Neuronal stem cell (in vitro differentiated cells): ENCODE results near the gene PIWIL4.

Experiments used
- DNase-seq: peaks from one replicate; pipeline ENCODE4 v3.0.0-alpha.2; 2013; ENCODE audit warnings: low spot score
- H2AFZ ChIP-seq: one replicate; pipeline ENCODE4 v1.6.1; 2013; ENCODE audit warnings: mild to moderate bottlenecking, low read length, inconsistent platforms
- H2AK5ac ChIP-seq: 2 replicates; pipeline ENCODE4 v1.6.1; 2013; ENCODE audit warnings: low read depth, mild to moderate bottlenecking, inconsistent platforms, low read length, moderate library complexity, mixed read lengths
- H2BK120ac ChIP-seq: 2 replicates; pipeline ENCODE4 v1.6.1; 2013; ENCODE audit warnings: low read depth, mild to moderate bottlenecking, inconsistent platforms, low read length, moderate library complexity, mixed read lengths
- H2BK12ac ChIP-seq: one replicate; pipeline ENCODE4 v1.6.1; 2013; ENCODE audit warnings: low read length, inconsistent platforms
- H2BK15ac ChIP-seq: 2 replicates; pipeline ENCODE4 v1.6.1; 2013; ENCODE audit warnings: mild to moderate bottlenecking, low read length, inconsistent platforms, mixed read lengths
- H2BK5ac ChIP-seq: one replicate; pipeline ENCODE4 v1.6.1; 2013; ENCODE audit warnings: inconsistent platforms, mild to moderate bottlenecking, low read length, moderate library complexity
- H3K14ac ChIP-seq: one replicate; pipeline ENCODE4 v1.6.1; 2013; ENCODE audit warnings: low read length, inconsistent platforms
- H3K18ac ChIP-seq: 2 replicates; pipeline ENCODE4 v1.6.1; 2013; ENCODE audit warnings: low read length, inconsistent platforms
- H3K23ac ChIP-seq: 2 replicates; pipeline ENCODE4 v1.6.1; 2013; ENCODE audit warnings: low read depth, mild to moderate bottlenecking, mixed read lengths, low read length, inconsistent platforms; ENCODE audit not compliant: poor library complexity
- H3K27ac ChIP-seq: replicated peaks from 3 replicates; pipeline ENCODE4 v1.5.1; 2013; ENCODE audit warnings: low read length, inconsistent platforms
- H3K27me3 ChIP-seq, 3 experiments: 2 replicates each; pipeline ENCODE4 v1.6.1; 2013; ENCODE audit warnings: low read length in 3 of 3, mild to moderate bottlenecking in 2 of 3, inconsistent platforms in 1 of 3, low read depth in 1 of 3, mixed read lengths in 1 of 3, moderate library complexity in 1 of 3; ENCODE audit not compliant: control insufficient read depth in 3 of 3, insufficient read depth in 3 of 3
- H3K36me3 ChIP-seq, 2 donors: replicated peaks in 1 of 2; 2 replicates each; pipeline ENCODE4 v1.6.1; 2013; ENCODE audit warnings: low read length in 2 of 2; ENCODE audit not compliant: control insufficient read depth in 2 of 2, insufficient read depth in 2 of 2
- H3K4ac ChIP-seq: 2 replicates; pipeline ENCODE4 v1.6.1; 2013; ENCODE audit warnings: inconsistent platforms, mild to moderate bottlenecking, low read length, moderate library complexity
- H3K4me1 ChIP-seq, 2 donors: 1 replicate in 1 of 2; 2 replicates in 1 of 2; pipeline ENCODE4 v1.6.1; 2013; ENCODE audit warnings: low read length in 2 of 2, low read depth in 1 of 2; ENCODE audit not compliant: control insufficient read depth in 2 of 2, insufficient read depth in 1 of 2
- H3K4me2 ChIP-seq: one replicate; pipeline ENCODE4 v1.6.1; 2013; ENCODE audit warnings: mild to moderate bottlenecking, low read length, inconsistent platforms; ENCODE audit not compliant: insufficient read depth, poor library complexity, severe bottlenecking
- H3K4me3 ChIP-seq, 2 donors: 2 replicates each; pipeline ENCODE4 v1.5.1; 2013; ENCODE audit warnings: low read length in 2 of 2, mild to moderate bottlenecking in 2 of 2, inconsistent platforms in 1 of 2, moderate library complexity in 1 of 2
- H3K79me1 ChIP-seq: one replicate; pipeline ENCODE4 v1.6.1; 2013; ENCODE audit warnings: low read depth, mild to moderate bottlenecking, inconsistent platforms, low read length, moderate library complexity
- H3K9ac ChIP-seq: one replicate; pipeline ENCODE4 v1.6.1; 2013; ENCODE audit warnings: mild to moderate bottlenecking, low read depth, low read length, inconsistent platforms; ENCODE audit not compliant: poor library complexity
- H3K9me3 ChIP-seq, 2 donors: replicated peaks in 1 of 2; 2 replicates each; pipeline versions ENCODE3 to v1.6.1; 2013; ENCODE audit warnings: low read length in 2 of 2, mild to moderate bottlenecking in 2 of 2, inconsistent platforms in 1 of 2, low read depth in 1 of 2, mixed read lengths in 1 of 2, moderate library complexity in 1 of 2; ENCODE audit not compliant: control insufficient read depth in 2 of 2, insufficient read depth in 1 of 2
- H4K8ac ChIP-seq: one replicate; pipeline ENCODE4 v1.6.1; 2013; ENCODE audit warnings: low read depth, mild to moderate bottlenecking, inconsistent platforms, low read length, moderate library complexity
- H4K91ac ChIP-seq: one replicate; pipeline ENCODE4 v1.6.1; 2013; ENCODE audit warnings: low read length, low read depth, mild to moderate bottlenecking, inconsistent platforms; ENCODE audit not compliant: poor library complexity
- WGBS, 2 donors: extraction: QIAGEN DNeasy Blood & Tissue Kit; methylation state at CpG; one replicate each; pipeline ENCODE4 v1.1.7; 2013; ENCODE audit warnings: missing lambda C conversion rate in 2 of 2, mixed read lengths in 1 of 2; ENCODE audit not compliant: insufficient read length in 2 of 2, insufficient replicate concordance in 1 of 2; ENCODE audit errors: extremely low coverage in 2 of 2; 5-methylcytosine and 5-hydroxymethylcytosine counted together

Gene PIWIL4

DNA sequence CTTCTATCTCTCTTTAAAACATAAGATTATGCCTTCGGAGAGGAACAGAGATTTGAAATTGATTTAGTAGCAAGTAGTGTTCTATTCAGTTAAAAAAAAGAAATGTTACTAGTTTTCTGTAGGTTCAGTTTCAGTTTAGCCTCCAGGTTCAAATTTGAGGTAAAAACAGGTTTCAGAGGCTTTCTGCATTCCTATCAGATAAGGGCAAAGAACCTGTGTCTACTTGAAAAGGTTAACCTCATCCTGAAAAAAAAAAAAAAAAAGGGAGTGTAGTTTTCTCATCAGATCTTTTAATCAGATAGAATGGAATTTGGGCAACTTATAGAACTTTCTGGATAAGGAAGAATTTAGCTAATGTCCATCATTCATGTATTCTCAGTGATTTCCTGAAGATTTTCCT, 42.8 kb upstream of the PIWIL4 start:
- Histone ChIP-seq H3K18ac (no peak overlapping the region), H2BK15ac (no peak overlapping the region), H2BK12ac (no peak overlapping the region), H3K27me3 (peaks cover 0 to 22% (median 0%) of the 10 kb centered on the region in 3 experiments), H3K23ac (no peak overlapping the region), H4K91ac (no peak overlapping the region), H3K9me3 (no peaks in the 10 kb centered on the region), H3K36me3 (no peaks in the 10 kb centered on the region), H3K79me1 (no peaks in the 10 kb centered on the region), H3K4ac (no peak overlapping the region), H2BK5ac (no peak overlapping the region), H2BK120ac (no peak overlapping the region), H3K9ac (no peak overlapping the region), H3K4me3 (no peak overlapping the region), H4K8ac (no peak overlapping the region), H3K4me2 (no peak overlapping the region), H3K14ac (no peak overlapping the region), H3K27ac (no peak overlapping the region), H2AFZ (no peak overlapping the region), H2AK5ac (no peak overlapping the region), H3K4me1 (no peaks in the 10 kb centered on the region)
- DNase-seq, result no peak
- no CpG with 5 or more reads among the region's 1 CpG for WGBS, 2 donors

DNA sequence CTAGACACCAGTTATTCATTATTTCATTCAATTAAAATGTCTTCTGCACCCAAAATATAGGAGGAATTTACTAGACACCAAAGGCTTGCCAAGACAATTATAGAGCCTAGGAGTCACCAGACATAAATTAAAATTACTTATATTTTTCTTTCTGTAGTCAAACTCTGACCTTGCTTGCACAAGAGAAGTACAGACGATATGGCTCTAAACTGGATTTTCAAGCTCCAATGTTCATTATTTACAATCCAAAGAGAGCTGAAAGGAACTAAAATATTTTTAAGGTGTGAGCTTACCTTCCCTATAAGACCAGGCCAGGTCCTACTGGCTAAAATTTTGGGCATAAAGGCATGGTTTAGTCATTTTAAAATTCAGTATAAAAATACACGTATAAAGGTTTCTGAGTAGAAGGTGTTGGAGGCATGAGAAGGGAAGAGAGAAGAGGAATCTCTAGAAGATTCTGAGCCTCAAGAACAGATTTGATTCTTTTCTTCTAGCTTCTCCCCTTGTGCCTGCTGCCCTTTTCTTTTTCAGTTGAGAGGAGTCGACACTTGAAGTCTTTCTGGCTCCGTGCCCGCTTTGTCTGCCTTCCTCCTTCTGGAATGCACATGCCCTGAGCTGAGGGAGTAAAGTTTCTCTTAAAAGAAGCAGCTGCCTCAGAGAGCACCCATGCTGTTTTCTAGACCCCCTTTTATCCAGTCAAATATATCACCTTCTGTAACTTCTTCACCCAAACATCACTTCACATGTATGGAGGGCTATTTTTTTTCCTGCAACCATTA, 41.4 kb upstream of the PIWIL4 start:
- Histone ChIP-seq H3K9ac (no peak overlapping the region), H3K4me3 (no peak overlapping the region), H3K4me2 (no peak overlapping the region), H2AFZ (no peak overlapping the region), H3K4ac (no peak overlapping the region), H3K14ac (no peak overlapping the region), H3K27ac (no peak overlapping the region), H2BK15ac (no peak overlapping the region), H2BK120ac (no peak overlapping the region), H4K91ac (no peak overlapping the region), H2AK5ac (no peak overlapping the region), H3K9me3 (no peaks in the 10 kb centered on the region), H2BK5ac (no peak overlapping the region), H3K4me1 (no peaks in the 10 kb centered on the region), H3K18ac (no peak overlapping the region), H3K36me3 (no peaks in the 10 kb centered on the region), H3K79me1 (no peaks in the 10 kb centered on the region), H3K27me3 (peaks cover 0 to 27% (median 0%) of the 10 kb centered on the region in 3 experiments), H4K8ac (no peak overlapping the region), H3K23ac (no peak overlapping the region), H2BK12ac (no peak overlapping the region)
- DNase-seq, result peak; percentile 5
- no CpG with 5 or more reads among the region's 5 CpGs for WGBS, 2 donors

DNA sequence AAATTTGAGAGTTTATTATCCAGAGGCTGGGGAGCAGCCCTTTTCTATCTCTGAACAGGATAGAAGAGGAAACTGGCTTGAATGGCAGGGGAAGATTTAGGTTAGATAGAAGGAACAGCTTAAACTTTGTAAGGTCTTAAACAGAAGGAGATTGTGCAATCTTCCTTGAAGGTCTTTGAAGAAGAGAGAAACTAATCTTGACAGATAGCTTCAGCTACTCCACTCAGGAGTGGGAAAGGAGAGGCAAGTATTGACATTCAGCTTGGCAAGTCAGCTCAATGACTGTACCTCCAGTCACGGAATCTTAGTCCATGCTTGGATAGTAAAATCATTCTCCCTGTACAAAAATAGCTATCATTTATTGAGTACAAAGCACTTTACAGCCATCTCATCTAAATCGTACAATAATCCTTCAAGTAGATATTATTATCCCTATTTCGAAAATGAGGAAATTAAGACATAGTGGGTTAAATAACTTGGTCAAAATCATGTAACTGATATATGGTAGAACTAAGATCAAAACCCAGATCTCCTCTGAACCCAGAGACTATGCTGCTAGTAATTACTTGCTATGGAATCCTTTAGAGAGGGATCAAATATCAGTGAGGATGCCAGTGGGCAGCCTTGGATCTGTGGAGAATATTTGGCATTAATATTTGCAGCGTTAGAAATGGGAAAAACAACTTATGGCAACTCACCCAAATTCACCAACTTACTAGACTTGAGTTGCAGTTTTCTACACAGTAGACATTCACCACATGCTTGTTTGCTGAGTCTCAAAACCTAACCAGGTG, 40.3 kb upstream of the PIWIL4 start:
- H3K4me2 ChIP-seq, result no peak overlapping the region
- no peak for DNase-seq
- no peaks in the 10 kb centered on the region for H3K4me1 ChIP-seq
- H3K9me3 ChIP-seq, result no peaks in the 10 kb centered on the region
- no peak overlapping the region for H2BK5ac ChIP-seq
- H3K27me3 ChIP-seq, result peaks cover 0 to 27% (median 0%) of the 10 kb centered on the region in 3 experiments
- no peak overlapping the region for H2BK12ac ChIP-seq
- H4K8ac ChIP-seq, result no peak overlapping the region
- no peaks in the 10 kb centered on the region for H3K79me1 ChIP-seq
- H3K14ac ChIP-seq, result no peak overlapping the region
- no peak overlapping the region for H2BK120ac ChIP-seq
- no peaks in the 10 kb centered on the region for H3K36me3 ChIP-seq
- H2AK5ac ChIP-seq, result no peak overlapping the region
- no peak overlapping the region for H3K18ac ChIP-seq
- no peak overlapping the region for H2BK15ac ChIP-seq
- no peak overlapping the region for H3K4me3 ChIP-seq
- no peak overlapping the region for H3K27ac ChIP-seq
- no peak overlapping the region for H4K91ac ChIP-seq
- H3K4ac ChIP-seq, result no peak overlapping the region
- H3K9ac ChIP-seq, result no peak overlapping the region
- H3K23ac ChIP-seq, result no peak overlapping the region
- no peak overlapping the region for H2AFZ ChIP-seq
- WGBS, 2 donors, result no CpG with 5 or more reads among the region's 4 CpGs

DNA sequence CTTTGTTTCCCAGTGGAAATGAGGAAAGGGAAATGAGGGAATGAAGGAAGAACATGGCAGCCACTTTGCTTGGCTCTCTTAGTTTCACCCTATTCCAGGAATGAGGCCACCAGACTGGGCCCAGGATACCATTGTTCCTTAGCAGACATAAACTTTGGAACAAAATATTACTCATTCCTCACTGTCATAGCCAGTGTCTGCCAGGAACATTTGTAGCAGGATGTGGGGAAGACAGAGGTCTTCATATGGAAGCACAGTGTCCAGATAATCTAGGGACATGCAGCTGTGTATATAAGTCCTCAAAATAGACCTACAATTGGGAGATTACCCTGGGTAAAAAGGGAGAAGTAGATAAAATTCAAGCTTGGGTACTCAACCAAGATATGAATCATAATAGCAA, 38.6 kb upstream of the PIWIL4 start:
- no peak overlapping the region for H3K4me3 ChIP-seq
- H3K79me1 ChIP-seq, result no peaks in the 10 kb centered on the region
- no peak overlapping the region for H3K4me2 ChIP-seq
- no peak overlapping the region for H3K23ac ChIP-seq
- no peak overlapping the region for H3K4ac ChIP-seq
- no peak overlapping the region for H3K14ac ChIP-seq
- no peak overlapping the region for H2AK5ac ChIP-seq
- no peak overlapping the region for H3K18ac ChIP-seq
- no peak overlapping the region for H3K27ac ChIP-seq
- no peaks in the 10 kb centered on the region for H3K36me3 ChIP-seq
- H2BK120ac ChIP-seq, result no peak overlapping the region
- no peaks in the 10 kb centered on the region for H3K4me1 ChIP-seq
- no peak overlapping the region for H2BK5ac ChIP-seq
- no peak overlapping the region for H4K91ac ChIP-seq
- H3K9me3 ChIP-seq, result no peaks in the 10 kb centered on the region
- no peak overlapping the region for H4K8ac ChIP-seq
- no peak overlapping the region for H2BK15ac ChIP-seq
- DNase-seq, result no peak
- H2BK12ac ChIP-seq, result no peak overlapping the region
- peaks cover 0 to 31% (median 0%) of the 10 kb centered on the region in 3 experiments for H3K27me3 ChIP-seq
- H3K9ac ChIP-seq, result no peak overlapping the region
- H2AFZ ChIP-seq, result no peak overlapping the region
